ENCODE measurements around the gene C11orf68. TPM values are rescaled to one million over a fixed set of nuclear protein-coding genes. Genes with fewer than 3 reads are reported as not detected.

C11orf68 gene
- total RNA-seq, 1 experiment from 2014 or later, result 20.1 TPM

GRCh38 chr11:65942531-65942930, 23.7 kb upstream of the C11orf68 start:
- Mint-ChIP-seq H3K4me1 (ENCODE audit: low read depth, unreplicated experiment) (no peaks in the 10 kb centered on the region), H3K36me3 (ENCODE audit: insufficient read depth, unreplicated experiment) (no peaks in the 10 kb centered on the region), H3K9me3 (ENCODE audit: unreplicated experiment) (no peaks in the 10 kb centered on the region), H3K4me3 (ENCODE audit: unreplicated experiment) (no peak overlapping the region), H3K27ac (ENCODE audit: unreplicated experiment) (no peak overlapping the region), H3K27me3 (ENCODE audit: insufficient read depth, unreplicated experiment) (no peaks in the 10 kb centered on the region)
- POLR2A ChIA-PET, result no interaction called here
- H3K27me3 ChIP-seq (replicated peaks; ENCODE audit: control insufficient read depth, insufficient read depth, low read length), result no peaks in the 10 kb centered on the region
- no peaks in the 10 kb centered on the region for H3K9me3 ChIP-seq
- no peaks in the 10 kb centered on the region for H3K36me3 ChIP-seq (ENCODE audit: control insufficient read depth, insufficient read depth, low read length)
- TF ChIP-seq CTCF (IDR thresholded peaks at IDR 0.05; ENCODE audit: insufficient read depth in 1 of 2, low read depth in 1 of 2, low read length in 1 of 2, severe bottlenecking in 1 of 2, unreplicated experiment in 1 of 2), result no peak
- no TSS peak for BruUV-seq (replicated peaks)
- no peak for DNase-seq
- CTCF ChIA-PET, result interaction anchor here (0.6 to 1.8 kb wide), 3 partner anchors 54 to 633 kb away, joined by 3 to 6 read pairs (median 3); partner anchors contain the start of gene FIBP
- intact Hi-C loops (cut with micrococcal nuclease; ENCODE audit: unreplicated experiment), result no loop called here
- H3K4me3 ChIP-seq (ENCODE audit: low read depth, low read length), result no peak overlapping the region
- H3K4me1 ChIP-seq, result no peaks in the 10 kb centered on the region

GRCh38 chr11:65941720-65942310, 23.0 kb upstream of the C11orf68 start:
- POLR2A ChIA-PET, result no interaction called here
- Mint-ChIP-seq H3K4me1 (ENCODE audit: low read depth, unreplicated experiment) (no peaks in the 10 kb centered on the region), H3K36me3 (ENCODE audit: insufficient read depth, unreplicated experiment) (no peaks in the 10 kb centered on the region), H3K9me3 (ENCODE audit: unreplicated experiment) (no peaks in the 10 kb centered on the region), H3K27me3 (ENCODE audit: insufficient read depth, unreplicated experiment) (peaks cover 3% of the 10 kb centered on the region), H3K4me3 (ENCODE audit: unreplicated experiment) (no peak overlapping the region), H3K27ac (ENCODE audit: unreplicated experiment) (no peak overlapping the region)
- no peak for TF ChIP-seq CTCF (IDR thresholded peaks at IDR 0.05; ENCODE audit: insufficient read depth in 1 of 2, low read depth in 1 of 2, low read length in 1 of 2, severe bottlenecking in 1 of 2, unreplicated experiment in 1 of 2)
- Histone ChIP-seq H3K4me1 (no peaks in the 10 kb centered on the region), H3K27me3 (replicated peaks; ENCODE audit: control insufficient read depth, insufficient read depth, low read length) (no peaks in the 10 kb centered on the region), H3K36me3 (ENCODE audit: control insufficient read depth, insufficient read depth, low read length) (no peaks in the 10 kb centered on the region), H3K9me3 (no peaks in the 10 kb centered on the region), H3K4me3 (ENCODE audit: low read depth, low read length) (no peak overlapping the region)
- CTCF ChIA-PET, result interaction anchor here (1.8 kb wide), 1 partner anchor 54 kb away, joined by 3 read pairs; the partner anchor contains the start of gene FIBP
- no peak for DNase-seq
- BruUV-seq (replicated peaks), result no TSS peak
- intact Hi-C loops (cut with micrococcal nuclease; ENCODE audit: unreplicated experiment), result no loop called here

GRCh38 chr11:65937766-65938165, 18.9 kb upstream of the C11orf68 start:
- no peaks in the 10 kb centered on the region for H3K36me3 Mint-ChIP-seq (ENCODE audit: insufficient read depth, unreplicated experiment)
- Histone ChIP-seq H3K4me3 (ENCODE audit: low read depth, low read length) (no peak overlapping the region), H3K36me3 (ENCODE audit: control insufficient read depth, insufficient read depth, low read length) (no peaks in the 10 kb centered on the region), H3K9me3 (no peaks in the 10 kb centered on the region), H3K4me1 (no peaks in the 10 kb centered on the region), H3K27me3 (replicated peaks; ENCODE audit: control insufficient read depth, insufficient read depth, low read length) (no peaks in the 10 kb centered on the region)
- POLR2A ChIA-PET, result no interaction called here
- H3K4me1 Mint-ChIP-seq (ENCODE audit: low read depth, unreplicated experiment), result no peaks in the 10 kb centered on the region
- H3K9me3 Mint-ChIP-seq (ENCODE audit: unreplicated experiment), result no peaks in the 10 kb centered on the region
- no peak overlapping the region for H3K27ac Mint-ChIP-seq (ENCODE audit: unreplicated experiment)
- no peak for DNase-seq
- no TSS peak for BruUV-seq (replicated peaks)
- H3K27me3 Mint-ChIP-seq (ENCODE audit: insufficient read depth, unreplicated experiment), result peaks cover 4% of the 10 kb centered on the region
- intact Hi-C loops (cut with micrococcal nuclease; ENCODE audit: unreplicated experiment), result no loop called here
- TF ChIP-seq CTCF (IDR thresholded peaks at IDR 0.05; ENCODE audit: insufficient read depth in 1 of 2, low read depth in 1 of 2, low read length in 1 of 2, severe bottlenecking in 1 of 2, unreplicated experiment in 1 of 2), result no peak
- CTCF ChIA-PET, result no interaction called here
- H3K4me3 Mint-ChIP-seq (ENCODE audit: unreplicated experiment), result no peak overlapping the region
